Measurements from ENCODE around the gene HERC2. TPM values are rescaled to one million over a fixed set of nuclear protein-coding genes. Genes with fewer than 3 reads are reported as not detected.

HERC2 gene
- total and polyA plus RNA-seq, 2 donors from 2014 or later = 17.9 to 58.4 TPM

DNA sequence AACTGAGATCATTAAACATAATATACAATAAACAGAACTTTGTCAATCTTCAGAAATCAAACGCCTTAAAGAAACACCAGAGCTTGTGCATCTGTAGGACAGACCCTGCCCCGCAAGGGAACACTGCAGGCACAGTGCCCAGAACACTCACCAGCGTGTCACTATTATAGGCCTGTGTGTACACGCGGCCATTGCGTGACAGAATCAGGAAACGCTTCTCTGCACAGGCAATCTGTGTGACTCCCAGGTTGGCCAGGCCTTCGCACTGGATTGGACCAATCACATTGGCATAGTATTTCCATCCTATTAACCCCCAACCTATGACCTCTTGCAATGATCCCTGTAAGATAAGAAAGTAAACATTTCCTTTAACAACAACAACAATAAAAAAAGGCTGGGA lies 52.9 kb downstream of the HERC2 start:
- Histone ChIP-seq H3K4me3 (ENCODE audit: low read length in 3 of 3) (no peak overlapping the region), H3K9ac (ENCODE audit: low read length in 3 of 3) (no peak overlapping the region), H3K36me3 (ENCODE audit: control insufficient read depth in 2 of 3, insufficient read depth in 3 of 3, low read length in 3 of 3) (peaks cover 14 to 46% (median 28%) of the 10 kb centered on the region in 3 donors), H3K9me3 (ENCODE audit: control insufficient read depth in 2 of 3, insufficient read depth in 1 of 3, low read length in 3 of 3) (no peaks in the 10 kb centered on the region), H3K4me1 (ENCODE audit: control insufficient read depth in 2 of 3, insufficient read depth in 2 of 3, low read depth in 1 of 3, low read length in 3 of 3) (peaks cover 0 to 6% (median 2%) of the 10 kb centered on the region in 3 donors), H3K27ac (ENCODE audit: low read depth in 2 of 2, low read length in 2 of 2) (no peak overlapping the region), H3K27me3 (ENCODE audit: control insufficient read depth, insufficient read depth, low read length) (no peaks in the 10 kb centered on the region)
- FAIRE-seq (no peak), DNase-seq (no peak)
- no peak for TF ChIP-seq CTCF (IDR thresholded peaks at IDR 0.05; ENCODE audit: borderline replicate concordance, extremely low read depth, insufficient read depth)
- intact Hi-C loops (cut with DNase I) = no loop called here

DNA sequence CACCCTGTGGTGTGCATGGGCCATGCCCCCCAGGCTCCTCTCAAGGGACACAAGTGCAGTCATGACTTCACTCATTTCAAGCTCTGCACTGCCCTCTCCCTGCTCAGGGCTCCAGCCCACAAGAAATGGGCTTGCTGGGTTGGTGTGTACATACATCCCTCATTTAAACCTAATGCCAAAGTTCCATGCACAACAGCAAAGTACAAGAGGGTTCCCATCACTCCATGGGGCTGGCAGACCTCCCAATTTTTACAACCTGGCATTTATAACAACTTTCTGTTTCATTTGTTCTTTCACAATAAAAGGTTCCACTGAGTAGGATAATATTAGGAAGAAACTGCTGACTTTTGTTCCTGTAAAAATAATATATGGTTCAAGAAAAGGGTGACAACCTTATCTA lies 54.3 kb downstream of the HERC2 start:
- Histone ChIP-seq H3K27me3 (ENCODE audit: control insufficient read depth, insufficient read depth, low read length) (no peaks in the 10 kb centered on the region), H3K9me3 (ENCODE audit: control insufficient read depth in 2 of 3, insufficient read depth in 1 of 3, low read length in 3 of 3) (no peaks in the 10 kb centered on the region), H3K4me3 (ENCODE audit: low read length in 3 of 3) (no peak overlapping the region), H3K27ac (ENCODE audit: low read depth in 2 of 2, low read length in 2 of 2) (no peak overlapping the region), H3K4me1 (ENCODE audit: control insufficient read depth in 2 of 3, insufficient read depth in 2 of 3, low read depth in 1 of 3, low read length in 3 of 3) (peaks cover 0 to 6% (median 2%) of the 10 kb centered on the region in 3 donors), H3K36me3 (ENCODE audit: control insufficient read depth in 2 of 3, insufficient read depth in 3 of 3, low read length in 3 of 3) (peaks cover 14 to 47% (median 29%) of the 10 kb centered on the region in 3 donors), H3K9ac (ENCODE audit: low read length in 3 of 3) (no peak overlapping the region)
- DNase-seq (no peak), FAIRE-seq (no peak)
- no peak for TF ChIP-seq CTCF (IDR thresholded peaks at IDR 0.05; ENCODE audit: borderline replicate concordance, extremely low read depth, insufficient read depth)
- intact Hi-C loops (cut with DNase I) = no loop called here

GRCh38 chr15:28265334-28266019 lies 56.5 kb downstream of the HERC2 start:
- Histone ChIP-seq H3K27me3 (ENCODE audit: control insufficient read depth, insufficient read depth, low read length) (no peaks in the 10 kb centered on the region), H3K4me3 (ENCODE audit: low read length in 3 of 3) (no peak overlapping the region), H3K36me3 (ENCODE audit: control insufficient read depth in 2 of 3, insufficient read depth in 3 of 3, low read length in 3 of 3) (peaks cover 12 to 52% (median 35%) of the 10 kb centered on the region in 3 donors), H3K9me3 (ENCODE audit: control insufficient read depth in 2 of 3, insufficient read depth in 1 of 3, low read length in 3 of 3) (no peaks in the 10 kb centered on the region), H3K4me1 (ENCODE audit: control insufficient read depth in 2 of 3, insufficient read depth in 2 of 3, low read depth in 1 of 3, low read length in 3 of 3) (peaks cover 0 to 5% (median 0%) of the 10 kb centered on the region in 3 donors), H3K27ac (ENCODE audit: low read depth in 2 of 2, low read length in 2 of 2) (no peak overlapping the region), H3K9ac (ENCODE audit: low read length in 3 of 3) (no peak overlapping the region)
- intact Hi-C loops (cut with DNase I) = no loop called here
- DNase-seq (no peak), FAIRE-seq (no peak)
- TF ChIP-seq CTCF (IDR thresholded peaks at IDR 0.05; ENCODE audit: borderline replicate concordance, extremely low read depth, insufficient read depth) = no peak

Data from kidney (tissue), 14 donors.